ENCODE measurements around the gene SUN2.
A peak's percentile ranks its signal among the peaks of the same experiment; 100 is the strongest.

The SUN2 gene

DNA sequence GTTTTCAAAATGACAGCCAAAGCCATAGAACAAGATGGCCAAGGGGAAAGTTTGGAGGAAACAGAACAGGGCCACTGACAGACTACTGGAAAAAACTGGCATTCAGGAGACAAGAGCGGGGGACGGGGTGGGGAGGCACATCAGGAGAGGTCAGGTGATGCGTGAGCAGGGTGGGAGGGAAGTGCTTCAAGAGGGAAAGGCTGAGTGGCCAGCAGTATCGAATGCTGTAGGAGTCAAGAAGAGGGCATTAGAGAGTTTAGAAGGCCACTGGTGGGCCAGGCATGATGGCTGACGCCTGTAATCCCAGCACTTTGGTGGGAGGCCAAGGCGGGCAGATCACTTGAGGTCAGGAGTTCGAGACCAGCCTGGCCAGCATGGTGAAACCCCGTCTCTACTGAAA, 41.9 kb downstream of the SUN2 start:
- no peak for DNase-seq

DNA sequence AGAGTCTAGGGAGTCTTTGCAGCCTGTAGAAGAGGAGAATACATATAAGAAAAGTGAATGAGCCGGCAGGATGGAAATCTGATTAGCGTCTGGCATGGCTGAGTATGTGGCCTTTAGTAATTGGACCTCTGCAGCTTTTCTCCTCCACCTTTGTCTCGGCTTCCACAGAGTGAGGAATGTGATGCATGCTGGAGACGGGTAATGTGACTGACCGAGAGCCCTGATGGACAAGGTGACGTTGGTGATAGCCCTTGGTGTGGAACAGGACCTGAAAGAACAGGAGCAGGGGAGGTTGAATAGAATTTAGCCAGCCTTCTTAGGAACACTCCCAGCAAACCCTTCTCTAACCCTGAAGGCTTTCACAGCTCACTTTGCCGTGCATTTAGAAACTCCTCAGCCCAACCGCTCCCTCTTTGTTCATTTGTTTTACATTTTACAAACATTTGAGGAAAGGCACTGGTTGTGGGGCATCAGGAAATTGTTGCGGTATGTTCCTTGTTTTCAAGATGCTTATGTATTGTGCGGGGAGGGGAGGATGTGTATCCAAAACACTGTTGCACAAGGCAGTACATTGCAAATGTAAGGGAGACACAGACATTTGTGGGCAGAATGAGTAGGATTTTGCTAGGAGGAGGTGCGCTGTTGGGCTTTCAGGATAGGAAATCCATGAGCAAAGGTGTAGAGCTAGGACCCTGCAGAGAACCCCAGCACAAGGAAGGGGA, 43.2 kb downstream of the SUN2 start:
- DNase-seq: no peak

DNA sequence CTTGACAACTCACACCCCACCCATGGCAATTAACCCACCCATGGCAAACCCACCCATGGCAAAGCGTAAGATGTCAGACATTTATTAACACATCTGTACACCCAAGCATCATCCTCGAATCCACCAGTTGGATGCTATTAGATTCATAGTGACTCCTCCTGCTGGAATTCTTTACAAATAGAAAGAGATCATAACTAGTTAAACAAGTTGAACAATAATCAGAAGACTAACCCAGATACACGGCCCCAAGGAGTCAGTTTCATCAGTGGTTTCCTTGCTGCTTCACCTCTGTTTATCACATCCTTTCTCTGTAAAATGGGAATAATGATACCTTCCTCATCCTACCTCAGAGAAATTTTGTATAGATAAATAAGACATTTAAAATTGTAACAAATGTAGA, 44.9 kb downstream of the SUN2 start:
- DNase-seq: no peak

DNA sequence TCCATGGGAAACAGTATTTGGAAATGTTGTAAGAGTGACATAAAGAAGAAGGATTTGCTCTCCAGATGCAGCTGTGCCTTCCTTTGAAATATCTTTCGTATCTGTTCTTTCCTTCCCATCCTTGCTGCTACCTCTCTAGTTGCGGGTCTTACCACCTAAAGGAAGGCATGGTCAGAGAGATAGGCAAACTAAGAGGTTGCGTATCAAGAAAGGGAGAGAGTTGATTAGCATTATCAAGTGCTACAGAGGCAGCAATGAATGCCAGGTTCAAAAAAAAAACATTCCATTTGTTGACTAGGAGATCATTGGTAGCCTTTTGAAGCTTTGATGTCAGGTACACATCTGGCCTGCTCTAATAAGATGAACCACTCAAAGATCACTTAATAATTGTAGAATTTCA, 45.4 kb downstream of the SUN2 start:
- DNase-seq: no peak

DNA sequence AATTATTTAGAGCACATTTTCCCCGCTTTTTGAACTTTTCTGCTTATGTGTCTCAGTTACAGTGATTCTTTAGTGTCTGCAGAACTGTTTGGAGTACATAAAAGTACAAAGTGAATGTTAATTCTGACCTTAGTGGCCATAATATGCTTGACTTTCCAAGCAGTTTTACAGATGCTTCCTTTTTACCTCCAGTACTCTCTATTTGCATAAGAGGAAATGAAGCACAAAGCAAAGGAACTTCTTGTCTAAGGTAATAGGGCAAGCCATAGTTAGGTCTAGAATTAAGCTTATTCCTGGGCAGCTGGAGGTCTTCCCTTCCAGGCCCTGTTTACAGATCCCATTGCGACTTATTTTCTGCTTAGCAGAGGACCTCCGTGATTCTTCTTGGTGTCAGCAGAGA, 46.5 kb downstream of the SUN2 start:
- peak in 1 of 2 experiments; percentile 6 for DNase-seq

DNA sequence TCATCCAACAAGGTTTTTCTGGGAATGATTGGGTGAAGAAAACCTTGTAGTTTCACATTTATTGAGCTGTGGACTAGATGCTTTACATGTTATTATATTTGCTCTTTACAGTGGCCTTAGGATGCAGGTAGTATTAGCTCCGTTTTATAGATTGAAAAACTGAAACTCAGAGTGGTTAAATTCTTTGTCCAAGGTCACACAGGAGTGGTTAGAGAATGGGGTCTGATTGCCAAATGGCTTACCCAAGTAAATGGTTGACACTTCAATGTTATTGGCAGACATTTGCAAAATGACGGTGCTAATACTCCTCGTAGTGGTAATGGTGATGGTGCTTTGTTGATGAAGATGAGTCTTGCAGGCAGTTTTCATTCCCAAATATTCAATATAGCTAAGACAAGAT, 47.8 kb downstream of the SUN2 start:
- DNase-seq: no peak

DNA sequence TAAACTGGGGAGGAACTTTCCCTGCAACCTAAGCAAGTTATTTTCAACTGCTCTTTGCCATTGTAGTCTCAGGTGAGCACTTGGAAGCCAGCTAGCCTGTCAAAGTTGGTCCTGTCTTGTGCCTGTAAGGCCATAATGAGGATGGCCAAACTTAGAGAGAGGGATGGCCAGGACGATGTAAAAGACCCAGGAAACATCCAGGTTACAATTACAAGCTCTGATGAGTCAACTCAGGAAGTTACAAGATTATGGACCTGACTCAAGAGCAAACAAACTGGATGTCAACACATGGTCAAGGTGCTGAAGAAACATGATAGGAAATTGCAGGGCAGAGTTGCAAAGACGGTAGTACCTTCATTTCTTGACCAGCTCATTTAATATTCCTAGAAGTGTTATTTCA, 48.5 kb downstream of the SUN2 start:
- peak; percentile 23 to 24 for DNase-seq

DNA sequence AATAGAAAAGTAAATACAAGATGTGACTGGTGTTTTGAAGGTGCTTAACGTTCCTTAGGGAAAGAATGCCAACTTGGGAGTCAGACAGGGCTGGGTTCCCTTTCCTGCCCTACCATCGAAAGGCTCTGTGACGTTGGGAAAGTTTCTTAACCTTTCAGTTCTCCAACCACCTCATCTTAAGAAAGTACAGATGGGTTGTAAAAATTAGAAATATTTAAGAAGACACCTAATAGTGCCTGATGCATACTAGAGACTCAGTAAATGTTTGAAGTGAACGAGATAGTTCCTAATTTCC, 49.0 kb downstream of the SUN2 start:
- no peak for DNase-seq

DNA sequence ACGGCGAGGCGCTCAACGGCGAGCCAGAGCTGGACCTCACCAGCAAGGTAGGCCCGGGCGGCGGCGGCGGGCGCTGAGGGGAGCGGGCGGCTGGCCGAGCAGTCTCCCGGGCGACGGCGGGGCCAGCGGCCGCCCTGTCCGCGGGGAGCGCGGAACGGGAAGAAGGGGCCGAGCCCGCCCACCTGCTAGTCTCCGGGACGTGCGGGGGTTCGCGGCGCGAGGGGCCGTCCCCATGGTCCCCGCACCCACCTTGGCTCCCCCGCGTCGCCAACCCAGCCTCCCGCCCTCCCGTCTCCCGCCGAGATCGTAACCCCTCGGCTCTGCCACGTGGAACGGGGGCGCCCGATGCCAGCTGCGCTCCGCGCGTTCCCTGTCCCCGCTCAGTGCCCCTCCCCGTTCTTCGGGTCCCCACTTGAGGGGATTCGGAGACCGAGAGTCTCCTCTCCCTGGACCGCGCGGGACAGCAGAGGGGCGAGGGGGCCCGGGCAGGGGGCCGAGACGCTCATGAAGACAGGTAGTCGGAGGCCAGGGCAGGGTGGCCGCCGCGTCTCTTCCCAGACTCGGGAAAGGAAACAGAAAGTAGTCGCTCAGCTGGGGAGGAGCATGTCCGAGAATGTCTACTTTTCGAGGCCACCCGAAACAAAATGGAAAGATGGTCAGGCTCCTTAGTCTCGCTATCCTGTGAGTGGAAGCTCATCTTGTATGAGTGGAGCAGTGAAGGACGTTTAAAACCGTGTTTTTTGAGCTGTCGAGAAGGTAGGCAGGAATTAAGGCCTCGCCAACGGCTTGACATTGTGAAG, 49.5 kb downstream of the SUN2 start:
- DNase-seq: no peak

DNA sequence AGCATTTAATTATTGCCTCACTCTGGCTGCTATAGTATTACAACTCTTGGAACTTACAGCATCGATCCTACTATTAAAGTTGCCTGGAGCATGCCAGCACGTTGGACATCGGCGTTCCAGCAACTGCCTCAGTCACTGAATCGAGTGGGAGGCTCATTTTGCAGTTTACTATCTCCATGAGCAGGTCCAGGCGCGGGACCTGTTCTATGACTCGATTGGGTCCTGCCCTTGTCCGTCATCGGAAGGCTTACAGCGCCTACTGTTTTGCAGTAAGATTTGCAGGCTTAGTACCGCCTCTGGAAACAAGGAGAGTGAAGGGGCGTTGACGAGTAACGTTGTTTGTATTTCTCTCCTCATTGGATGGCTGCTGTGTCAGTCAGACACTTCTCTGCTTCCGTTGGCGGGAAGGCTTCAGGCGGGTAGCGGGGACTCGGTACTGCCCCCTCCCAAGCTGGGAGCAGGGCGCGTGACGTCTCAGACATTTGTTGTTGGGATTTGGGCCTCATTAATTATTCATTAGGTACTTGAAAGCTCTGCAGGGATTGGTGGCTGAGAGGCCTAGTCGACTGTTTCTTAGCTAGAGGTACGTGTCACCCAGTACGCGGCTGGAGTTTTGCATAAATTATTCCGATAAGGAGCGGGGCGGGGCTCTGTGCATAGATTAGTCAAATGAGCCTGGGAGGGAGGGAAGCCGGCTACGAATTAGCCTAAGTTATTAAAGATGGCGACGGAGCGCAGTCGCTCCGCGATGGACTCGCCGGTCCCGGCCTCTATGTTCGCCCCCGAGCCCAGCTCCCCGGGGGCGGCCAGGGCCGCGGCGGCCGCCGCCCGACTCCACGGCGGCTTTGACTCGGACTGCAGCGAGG, 50.3 kb downstream of the SUN2 start, which contains the start of gene GTPBP1:
Gene GTPBP1, plus strand, starts transcription at position 710 of the 866 bp plus-strand sequence. Its CDS starts 12 bp downstream, at position 722.
- DNase-seq: peak; percentile 99 to 100

DNA sequence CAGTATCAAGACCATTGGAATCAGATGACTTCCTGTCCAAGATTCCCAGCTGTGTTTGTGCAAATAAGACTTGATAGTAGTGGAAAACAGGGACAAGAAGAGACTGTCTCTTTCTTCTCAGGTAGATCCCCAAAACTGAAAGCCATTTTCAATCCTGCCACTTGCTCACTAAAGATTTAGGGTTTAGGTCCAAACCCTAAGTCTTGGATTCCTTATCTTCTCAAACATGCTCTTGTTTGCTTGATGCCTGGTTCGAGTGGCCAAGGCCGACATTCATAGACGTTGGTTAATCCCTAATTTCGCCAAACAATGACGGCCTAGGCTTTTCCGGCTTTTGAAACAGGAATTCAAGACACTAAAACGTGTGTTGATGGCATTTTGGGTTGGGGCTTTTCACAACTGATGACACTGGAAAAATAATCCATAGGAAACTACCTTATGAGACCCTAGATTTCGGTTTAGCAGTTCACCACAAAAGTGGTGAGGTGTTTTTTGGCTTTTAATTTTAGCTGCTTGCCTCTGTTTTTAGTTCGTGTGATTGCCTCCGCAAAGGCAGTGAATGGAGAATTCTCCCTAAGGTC, 51.1 kb downstream of the SUN2 start:
- no peak for DNase-seq

DNA sequence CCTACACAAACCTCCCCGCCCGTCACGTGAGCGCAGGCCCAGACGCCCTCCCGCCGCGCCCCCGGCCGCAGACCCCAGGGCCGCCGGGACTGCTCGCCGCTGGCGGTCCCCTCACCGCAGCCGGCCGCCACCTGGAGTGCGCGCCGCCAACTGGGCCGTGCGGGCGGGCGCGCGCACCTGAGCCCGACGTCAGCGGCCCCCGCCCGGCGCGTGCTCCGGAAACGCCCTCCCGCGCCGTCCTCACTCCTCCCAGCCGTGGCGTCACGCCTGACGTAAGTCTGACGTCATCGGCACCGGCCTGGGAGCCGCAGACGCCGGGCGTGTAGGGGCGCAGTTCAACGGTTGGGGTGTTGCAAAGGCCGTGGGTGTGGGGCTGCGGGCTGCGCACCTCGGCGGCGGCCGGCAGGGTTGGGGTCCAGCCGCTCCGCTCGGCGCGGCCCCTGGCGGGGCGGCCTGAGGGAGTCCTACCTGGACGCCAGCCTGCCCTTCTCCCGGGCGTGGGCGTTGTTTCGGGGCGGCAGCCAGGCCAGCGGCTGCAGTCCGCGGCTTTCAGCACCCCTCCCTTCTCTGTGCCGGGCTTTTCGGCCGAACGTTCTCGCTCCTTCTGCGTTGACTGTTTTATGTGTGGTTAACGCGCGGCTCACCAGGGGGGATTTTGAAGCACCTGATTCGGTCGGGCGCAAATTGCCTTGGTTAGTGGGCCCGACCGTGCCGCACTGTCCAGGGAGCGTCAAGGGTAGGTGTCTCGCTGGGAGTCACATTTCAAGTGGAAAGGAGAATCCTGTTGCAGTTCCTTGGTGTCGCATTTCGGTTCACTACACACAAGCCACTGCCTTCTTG, 54.8 kb downstream of the SUN2 start, which contains the start of gene JOSD1:
Gene JOSD1, minus strand, starts transcription at position 155 of the 840 bp plus-strand sequence. CDS start 956 bp downstream, outside the sequence.
- peak; percentile 62 to 69 for DNase-seq

DNA sequence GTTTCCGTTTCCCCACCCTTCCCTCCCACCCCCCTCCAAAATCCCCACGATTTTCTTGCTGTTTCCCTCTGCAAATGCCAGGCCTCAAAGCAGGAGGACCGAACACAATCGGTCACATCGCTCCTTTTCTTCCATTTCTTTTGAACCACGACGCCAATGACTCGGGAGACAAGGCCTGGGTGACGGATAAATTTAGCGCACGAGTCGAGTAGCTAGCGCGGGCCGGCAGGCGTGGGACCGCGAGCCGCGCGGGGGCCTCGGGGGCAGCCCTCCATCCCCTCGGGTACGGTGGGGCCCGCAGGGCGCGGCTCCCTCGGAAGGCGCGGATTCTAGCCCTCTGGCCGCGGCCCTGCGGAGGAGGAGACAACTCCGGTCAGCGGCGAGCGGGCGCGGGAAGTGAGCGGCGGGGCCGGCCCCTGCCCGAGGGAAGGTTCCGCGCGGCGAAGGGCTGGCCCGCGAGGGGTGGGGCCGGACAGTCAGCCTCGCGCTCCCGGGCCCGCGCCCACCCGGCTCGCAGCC, 55.5 kb downstream of the SUN2 start:
- DNase-seq: peak; percentile 43 to 51

DNA sequence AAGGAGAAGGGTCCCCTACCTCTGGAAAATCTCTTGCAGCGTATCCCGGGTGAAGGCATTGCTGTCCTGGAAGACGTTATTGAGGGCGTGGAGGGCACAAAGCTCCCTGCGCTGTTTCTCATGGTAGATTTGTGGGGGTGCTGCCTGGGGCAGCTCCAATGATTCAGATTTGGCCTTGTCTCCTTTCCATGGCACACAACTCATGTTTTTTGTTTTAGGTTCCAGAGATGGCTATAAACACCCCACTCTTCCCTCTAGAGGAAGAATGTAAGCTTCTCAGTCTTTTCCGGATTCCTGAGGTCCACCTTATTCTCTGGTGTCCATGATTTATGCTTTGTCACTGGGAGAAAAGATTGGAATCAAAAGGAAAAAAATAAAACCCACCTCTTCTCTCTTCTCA, 56.0 kb downstream of the SUN2 start:
- DNase-seq: no peak

DNA sequence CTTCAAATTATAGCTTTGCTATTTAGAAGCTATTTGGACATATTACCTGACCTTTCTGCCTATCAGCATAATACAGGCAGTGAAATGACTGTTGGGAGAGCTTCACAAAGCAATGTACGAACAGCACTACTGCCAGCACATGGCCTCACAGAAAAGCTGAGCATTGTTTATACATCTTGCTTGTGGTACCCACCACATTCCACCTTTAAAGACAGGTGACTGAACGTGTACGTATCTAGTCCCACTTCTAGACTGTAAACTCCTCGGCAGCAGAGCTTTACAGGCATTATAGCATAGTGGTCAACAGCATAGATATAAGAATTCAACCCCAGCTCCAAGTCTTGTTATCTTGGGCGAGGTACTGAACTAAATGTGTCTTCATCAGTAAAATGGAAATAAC, 56.7 kb downstream of the SUN2 start:
- DNase-seq: no peak

DNA sequence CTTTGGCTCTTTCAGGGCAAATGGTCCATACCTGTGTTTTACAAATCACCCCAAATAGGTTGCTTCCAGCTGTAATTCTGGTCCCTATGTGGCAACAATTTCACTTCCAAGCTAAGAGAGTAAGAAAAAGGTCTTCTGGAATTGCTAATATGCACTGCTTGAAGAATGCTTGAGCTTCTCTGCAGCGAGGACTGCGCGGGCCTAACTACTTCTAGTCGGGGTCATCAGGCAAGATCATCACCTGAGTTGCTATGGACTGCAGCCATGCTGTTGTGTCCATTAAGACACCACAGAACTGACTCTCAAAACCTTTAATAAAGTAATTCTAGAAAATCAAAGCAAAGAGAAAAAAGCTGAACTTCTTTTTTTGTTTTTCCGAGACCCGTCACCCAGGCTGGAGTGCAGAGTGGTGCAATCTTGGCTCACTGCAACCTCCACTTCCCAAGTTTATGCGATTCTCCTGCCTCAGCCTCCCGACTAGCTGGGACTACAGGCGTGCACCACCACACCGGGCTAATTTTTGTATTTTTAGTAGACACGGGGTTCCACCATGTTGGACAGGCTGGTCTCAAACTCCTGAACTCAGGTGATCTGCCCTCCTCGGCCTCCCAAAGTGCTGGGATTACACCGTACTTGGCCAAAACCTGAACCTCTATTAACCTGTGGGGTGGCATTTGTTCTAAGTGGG, 57.2 kb downstream of the SUN2 start:
- no peak for DNase-seq

DNA sequence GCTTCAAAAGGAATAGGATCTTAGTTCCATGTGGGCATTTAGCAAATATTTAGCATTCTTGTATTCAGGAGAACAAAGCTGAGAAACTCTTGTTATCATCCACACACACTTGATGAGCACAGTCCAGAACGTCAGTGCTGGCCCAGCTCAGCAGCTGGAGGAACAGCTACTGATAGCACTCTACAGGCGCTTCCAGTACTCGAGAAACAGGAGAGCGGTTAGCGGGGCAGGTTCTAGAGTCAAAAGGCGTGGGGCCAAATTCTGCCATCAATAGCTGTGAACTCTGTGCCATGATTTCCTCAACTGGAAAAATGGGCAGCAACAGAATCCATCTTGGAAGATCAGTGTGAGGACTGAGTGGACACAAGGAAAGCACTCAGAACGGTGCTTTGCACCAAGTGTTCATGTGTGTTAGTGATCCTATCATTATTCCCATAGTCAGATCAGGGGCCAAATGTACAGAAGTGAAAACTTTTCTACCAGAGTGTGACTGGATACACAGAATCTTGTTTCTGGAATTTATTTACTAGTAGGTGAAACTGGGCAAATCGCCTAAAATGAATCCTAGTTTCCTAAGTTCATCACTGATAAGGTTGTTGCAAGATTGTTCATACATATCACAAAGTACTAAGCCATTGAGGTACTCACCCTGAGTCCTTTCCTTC, 58.2 kb downstream of the SUN2 start:
- no peak for DNase-seq

DNA sequence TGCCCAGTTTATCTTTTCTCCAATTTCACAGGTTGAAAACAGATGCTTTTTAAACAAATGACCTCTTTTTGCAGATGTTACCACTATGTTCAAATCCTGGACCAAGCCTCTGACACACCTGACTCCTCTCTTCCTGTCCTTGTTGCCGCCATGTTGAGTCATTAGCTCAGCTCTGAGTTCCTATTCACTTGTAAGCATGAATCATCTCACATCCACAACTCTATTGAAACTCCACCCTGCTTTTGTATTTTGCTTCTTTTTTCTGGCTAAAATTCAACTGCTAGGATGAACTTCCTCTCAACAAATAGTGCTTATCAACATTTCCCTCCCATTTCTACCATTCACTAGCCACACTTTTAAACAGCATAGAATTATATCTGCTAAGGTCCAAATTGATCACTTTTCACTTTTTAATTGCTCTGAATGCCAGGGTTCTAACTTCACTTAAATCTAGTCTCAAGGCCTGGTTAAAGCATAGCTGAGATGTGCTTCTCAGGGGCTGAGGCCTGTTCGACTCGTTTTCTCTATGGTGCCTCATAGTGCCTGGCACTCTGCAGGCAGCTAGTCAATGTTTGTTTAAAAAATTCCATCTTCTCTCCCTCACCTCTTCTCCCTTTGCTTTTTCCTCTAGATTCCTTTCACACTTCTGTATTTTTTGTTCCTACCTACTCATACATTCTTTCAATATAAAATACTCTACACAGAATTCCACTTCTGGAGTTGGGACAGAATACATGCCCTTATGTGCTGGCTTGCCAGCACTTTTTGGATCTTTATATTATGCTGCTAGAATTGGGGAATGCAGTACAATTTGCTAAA, 59.0 kb downstream of the SUN2 start:
- DNase-seq: peak; percentile 52 to 60

DNA sequence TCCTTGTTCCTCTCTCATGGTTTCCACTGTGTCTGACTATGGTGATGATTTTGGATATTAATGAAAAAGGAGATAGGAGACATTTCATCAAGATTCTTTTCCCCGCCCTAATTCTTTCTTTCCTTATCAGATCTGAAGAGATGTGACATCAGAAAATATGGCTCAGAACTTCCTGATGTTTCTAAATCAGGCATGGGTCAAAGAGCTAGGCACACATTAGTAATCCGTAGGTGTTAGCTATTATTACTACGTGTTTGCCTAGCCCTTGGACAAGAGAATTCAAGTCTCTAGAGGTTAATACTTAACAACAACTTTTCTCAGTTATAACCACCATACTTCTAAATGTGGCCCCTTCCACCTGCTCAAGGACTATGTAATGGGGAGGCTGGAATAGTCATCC, 60.9 kb downstream of the SUN2 start:
- DNase-seq: no peak

DNA sequence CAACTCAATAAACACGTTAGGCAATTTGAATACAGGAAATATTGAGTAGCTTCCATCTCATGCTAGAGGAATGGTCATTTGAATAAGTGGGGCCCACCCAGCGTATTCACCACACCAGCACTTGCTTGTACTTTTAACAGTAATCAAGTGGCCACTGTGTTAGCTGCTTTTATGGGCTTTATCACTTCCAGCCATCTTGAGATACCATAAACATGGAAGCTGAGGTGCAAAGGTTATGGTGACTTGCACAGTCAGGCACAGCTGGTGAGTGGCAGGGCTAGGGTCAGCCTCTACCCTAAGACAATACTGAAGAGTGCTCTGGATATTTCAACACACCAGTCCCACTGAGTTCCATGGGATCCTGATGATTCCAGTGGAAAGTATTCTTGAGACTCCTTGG, 61.7 kb downstream of the SUN2 start:
- no peak for DNase-seq

Data from AML-193 (cell line).